IPS-20b (cell line): ENCODE measurements around the gene IL20RA.

ENCODE experiments used
- H3K27ac ChIP-seq: one replicate; pipeline ENCODE4 v1.5.1; 2013; ENCODE audit warnings: low read length
- H3K27me3 ChIP-seq: 2 replicates; pipeline ENCODE4 v1.6.1; 2013; ENCODE audit warnings: mild to moderate bottlenecking, low read length, inconsistent platforms; ENCODE audit not compliant: insufficient read depth
- H3K36me3 ChIP-seq: 2 replicates; pipeline ENCODE4 v1.6.1; 2013; ENCODE audit warnings: low read depth, mild to moderate bottlenecking, inconsistent platforms, low read length, moderate library complexity; ENCODE audit not compliant: insufficient read depth
- H3K4me1 ChIP-seq: 2 replicates; pipeline ENCODE4 v1.6.1; 2013; ENCODE audit warnings: mild to moderate bottlenecking, control low read depth, inconsistent platforms, low read length, moderate library complexity; ENCODE audit not compliant: insufficient read depth
- H3K4me3 ChIP-seq: 2 replicates; pipeline ENCODE4 v1.5.1; 2013; ENCODE audit warnings: mild to moderate bottlenecking, low read length, inconsistent platforms
- H3K9ac ChIP-seq: 2 replicates; pipeline ENCODE4 v1.6.1; 2013; ENCODE audit warnings: low read depth, mild to moderate bottlenecking, inconsistent platforms, low read length, moderate library complexity
- H3K9me3 ChIP-seq: 2 replicates; pipeline ENCODE4 v1.6.1; 2013; ENCODE audit warnings: mild to moderate bottlenecking, low read depth, low read length, inconsistent platforms; ENCODE audit not compliant: insufficient read depth

The IL20RA gene

GRCh38 chr6:137040393-137040792 is 4.4 kb downstream of the IL20RA start:
- peaks cover 36% of the 10 kb centered on the region for H3K27me3 ChIP-seq
- H3K9me3 ChIP-seq: no peaks in the 10 kb centered on the region
- H3K4me3 ChIP-seq: no peak overlapping the region
- H3K4me1 ChIP-seq: no peaks in the 10 kb centered on the region
- H3K36me3 ChIP-seq: no peaks in the 10 kb centered on the region
- no peak overlapping the region for H3K9ac ChIP-seq
- no peak overlapping the region for H3K27ac ChIP-seq

GRCh38 chr6:137039010-137039409 is 5.8 kb downstream of the IL20RA start:
- Histone ChIP-seq H3K36me3 (no peaks in the 10 kb centered on the region), H3K27me3 (peaks cover 22% of the 10 kb centered on the region), H3K27ac (no peak overlapping the region), H3K4me3 (no peak overlapping the region), H3K4me1 (no peaks in the 10 kb centered on the region), H3K9me3 (no peaks in the 10 kb centered on the region), H3K9ac (no peak overlapping the region)

GRCh38 chr6:137036566-137037300 is 8.0 kb downstream of the IL20RA start:
- H3K9me3 ChIP-seq: no peaks in the 10 kb centered on the region
- H3K4me1 ChIP-seq: no peaks in the 10 kb centered on the region
- no peak overlapping the region for H3K27ac ChIP-seq
- no peaks in the 10 kb centered on the region for H3K27me3 ChIP-seq
- no peaks in the 10 kb centered on the region for H3K36me3 ChIP-seq
- H3K9ac ChIP-seq: no peak overlapping the region
- no peak overlapping the region for H3K4me3 ChIP-seq

- Histone ChIP-seq H3K9me3 (no peaks in the 10 kb centered on the region), H3K27me3 (no peaks in the 10 kb centered on the region)
Observed at GRCh38 chr6:137033828-137034227, 10.9 kb downstream of the IL20RA start.

GRCh38 chr6:137031122-137031521 is 13.6 kb downstream of the IL20RA start:
- no peak overlapping the region for H3K9ac ChIP-seq
- no peaks in the 10 kb centered on the region for H3K27me3 ChIP-seq

More at GRCh38 chr6:137033828-137034227, 10.9 kb downstream of the IL20RA start:
- H3K4me3 ChIP-seq: no peak overlapping the region
- no peaks in the 10 kb centered on the region for H3K4me1 ChIP-seq
- no peaks in the 10 kb centered on the region for H3K36me3 ChIP-seq
- H3K9ac ChIP-seq: no peak overlapping the region
- H3K27ac ChIP-seq: no peak overlapping the region

GRCh38 chr6:137028912-137029311 is 15.9 kb downstream of the IL20RA start:
- Histone ChIP-seq H3K4me1 (no peaks in the 10 kb centered on the region), H3K27ac (no peak overlapping the region), H3K36me3 (no peaks in the 10 kb centered on the region), H3K27me3 (no peaks in the 10 kb centered on the region), H3K4me3 (no peak overlapping the region), H3K9ac (no peak overlapping the region), H3K9me3 (no peaks in the 10 kb centered on the region)

More at GRCh38 chr6:137031122-137031521, 13.6 kb downstream of the IL20RA start:
- no peak overlapping the region for H3K4me3 ChIP-seq
- no peaks in the 10 kb centered on the region for H3K9me3 ChIP-seq
- no peaks in the 10 kb centered on the region for H3K4me1 ChIP-seq
- no peak overlapping the region for H3K27ac ChIP-seq
- H3K36me3 ChIP-seq: no peaks in the 10 kb centered on the region

GRCh38 chr6:137025786-137026730 is 18.7 kb downstream of the IL20RA start:
- H3K4me1 ChIP-seq: no peaks in the 10 kb centered on the region
- no peak overlapping the region for H3K4me3 ChIP-seq
- no peaks in the 10 kb centered on the region for H3K27me3 ChIP-seq
- no peak overlapping the region for H3K9ac ChIP-seq
- H3K27ac ChIP-seq: no peak overlapping the region
- no peaks in the 10 kb centered on the region for H3K36me3 ChIP-seq
- H3K9me3 ChIP-seq: no peaks in the 10 kb centered on the region

- Histone ChIP-seq H3K4me1 (no peaks in the 10 kb centered on the region), H3K9ac (no peak overlapping the region), H3K27me3 (no peaks in the 10 kb centered on the region), H3K36me3 (no peaks in the 10 kb centered on the region), H3K27ac (no peak overlapping the region), H3K4me3 (no peak overlapping the region), H3K9me3 (no peaks in the 10 kb centered on the region; the same call in 1 of the 2 replicates)
Observed at GRCh38 chr6:137024237-137024990, 20.4 kb downstream of the IL20RA start.

- Histone ChIP-seq H3K27me3 (no peaks in the 10 kb centered on the region), H3K27ac (no peak overlapping the region), H3K4me3 (no peak overlapping the region), H3K36me3 (no peaks in the 10 kb centered on the region), H3K4me1 (0 out of 2 replicates have a peak, but pooled peaks cover 4% of the 10 kb centered on the region), H3K9me3 (no peaks in the 10 kb centered on the region; the same call in 1 of the 2 replicates), H3K9ac (no peak overlapping the region)
Observed at GRCh38 chr6:137020776-137021175, 24.0 kb downstream of the IL20RA start.

- Histone ChIP-seq H3K9ac (no peak overlapping the region), H3K27me3 (no peaks in the 10 kb centered on the region), H3K4me1 (0 out of 2 replicates have a peak, but pooled peaks cover 4% of the 10 kb centered on the region), H3K9me3 (no peaks in the 10 kb centered on the region; the same call in 1 of the 2 replicates), H3K36me3 (no peaks in the 10 kb centered on the region), H3K4me3 (no peak overlapping the region), H3K27ac (no peak overlapping the region)
Observed at GRCh38 chr6:137019476-137020272, 25.1 kb downstream of the IL20RA start.
